Sigmoid colon (tissue), 4 donors: ENCODE measurements around the gene BCAS3.

Experiments
- CTCF ChIP-seq, 4 experiments: fragments of 450-650 bp in 3 of 4; fragments of 200-600 bp in 1 of 4; IDR thresholded peaks; one replicate each; pipeline ENCODE4 v1.5.1; 2016 to 2019; ENCODE audit warnings: antibody characterized with exemption in 4 of 4, mild to moderate bottlenecking in 3 of 4, moderate library complexity in 2 of 4
- EP300 ChIP-seq, 4 donors: sonication (generic); formaldehyde crosslinking; IDR thresholded peaks; one replicate each; pipeline ENCODE4 v1.6.1; 2017; ENCODE audit warnings: antibody characterized with exemption in 4 of 4

- TF ChIP-seq CTCF (IDR thresholded peaks at IDR 0.05) (no peak), EP300 (IDR thresholded peaks at IDR 0.05) (no peak)
These were observed 558.2 kb downstream of the BCAS3 start for GRCh38 chr17:61235827-61236197.
